Neural cell (in vitro differentiated cells): ENCODE data around the gene ATP2C1. TPM values are rescaled to one million over a fixed set of nuclear protein-coding genes. Genes with fewer than 3 reads are reported as not detected.

Source experiments
- H2AFZ ChIP-seq: fragments of 200-600, 300-800 bp; sonication (generic), shearing (Covaris generic); 2 replicates; pipeline ENCODE4 v1.6.0; 2014; ENCODE audit warnings: low read depth, mild to moderate bottlenecking, antibody characterized with exemption, low read length, moderate library complexity
- H3F3A ChIP-seq: fragments of 200-600 bp; shearing (Covaris generic); 2 replicates; pipeline ENCODE4 v1.6.1; 2016; ENCODE audit warnings: mild to moderate bottlenecking, moderate library complexity, mixed read lengths, antibody characterized with exemption, low read length; ENCODE audit not compliant: insufficient read depth, poor library complexity, severe bottlenecking
- H3K27ac ChIP-seq: fragments of 200-600, 300-800 bp; sonication (generic), shearing (Covaris generic); 2 replicates; pipeline ENCODE4 v1.5.1; 2014; ENCODE audit warnings: mild to moderate bottlenecking, low read length, moderate library complexity
- H3K27me3 ChIP-seq: fragments of 300-800, 200-600 bp; sonication (generic), shearing (Covaris generic); 2 replicates; pipeline ENCODE4 v1.6.0; 2014; ENCODE audit warnings: mild to moderate bottlenecking, low read depth, low read length, moderate library complexity; ENCODE audit not compliant: insufficient read depth
- H3K36me3 ChIP-seq: fragments of 300-800, 200-600 bp; sonication (generic), shearing (Covaris generic); 2 replicates; pipeline ENCODE4 v1.5.1; 2014; ENCODE audit warnings: mild to moderate bottlenecking, antibody characterized with exemption, low read length, moderate library complexity; ENCODE audit not compliant: insufficient read depth
- H3K4me2 ChIP-seq: fragments of 300-800, 200-600 bp; sonication (generic), shearing (Covaris generic); 2 replicates; pipeline ENCODE4 v1.6.0; 2014; ENCODE audit warnings: mild to moderate bottlenecking, low read length
- H3K4me3 ChIP-seq: fragments of 300-800, 200-600 bp; sonication (generic), shearing (Covaris generic); 2 replicates; pipeline ENCODE4 v1.5.1; 2014; ENCODE audit warnings: mild to moderate bottlenecking, low read length, moderate library complexity
- H3K79me2 ChIP-seq: fragments of 200-600 bp; shearing (Covaris generic); replicated peaks from 2 replicates; pipeline ENCODE4 v1.6.0; 2014; ENCODE audit warnings: mild to moderate bottlenecking, low read length, moderate library complexity; ENCODE audit not compliant: insufficient read depth
- H3K9ac ChIP-seq: fragments of 300-800, 200-600 bp; sonication (generic), shearing (Covaris generic); 2 replicates; pipeline ENCODE4 v1.6.1; 2016; ENCODE audit warnings: mild to moderate bottlenecking, low read length, mixed read lengths
- H3K9me2 ChIP-seq: fragments of 200-600 bp; shearing (Covaris generic); 2 replicates; pipeline ENCODE4 v1.6.1; 2016; ENCODE audit warnings: mild to moderate bottlenecking, low read length, mixed read lengths; ENCODE audit not compliant: insufficient read depth
- H3K9me3 ChIP-seq: fragments of 200-600, 300-800 bp; sonication (generic), shearing (Covaris generic); 2 replicates; pipeline ENCODE4 v1.6.1; 2016; ENCODE audit warnings: mild to moderate bottlenecking, mixed run types, low read length, moderate library complexity, mixed read lengths
- H4K20me1 ChIP-seq: fragments of 200-600 bp; shearing (Covaris generic); 2 replicates; pipeline ENCODE4 v1.6.1; 2016; ENCODE audit warnings: mild to moderate bottlenecking, mixed run types; ENCODE audit not compliant: insufficient read depth
- EP300 ChIP-seq: fragments of 450-650 bp; conservative IDR thresholded peaks from 2 replicates; pipeline ENCODE4 v1.6.1; 2014; ENCODE audit warnings: antibody characterized with exemption, mild to moderate bottlenecking, moderate library complexity; ENCODE audit not compliant: poor library complexity, severe bottlenecking
- EZH2 ChIP-seq: fragments of 200-600, 300-800 bp; shearing (Covaris generic), sonication (generic); IDR thresholded peaks from 2 replicates; pipeline ENCODE4 v1.6.1; 2014; ENCODE audit warnings: antibody characterized with exemption, low read length, borderline replicate concordance, mild to moderate bottlenecking; ENCODE audit not compliant: insufficient read depth, poor library complexity, severe bottlenecking
- MXI1 ChIP-seq: fragments of 450-650 bp; conservative IDR thresholded peaks from 2 replicates; pipeline ENCODE4 v1.6.1; 2014; ENCODE audit warnings: antibody characterized with exemption, mild to moderate bottlenecking; ENCODE audit not compliant: poor library complexity, severe bottlenecking
- POLR2AphosphoS5 ChIP-seq: IDR thresholded peaks from 2 replicates; pipeline ENCODE4 v1.6.1; 2012
- RAD21 ChIP-seq: fragments of 450-650 bp; conservative IDR thresholded peaks from 2 replicates; pipeline ENCODE4 v1.6.1; 2014; ENCODE audit warnings: antibody characterized with exemption, mild to moderate bottlenecking, moderate library complexity
- REST ChIP-seq: IDR thresholded peaks from 2 replicates; pipeline ENCODE4 v1.6.1; 2012; ENCODE audit warnings: borderline replicate concordance
- SMC3 ChIP-seq: fragments of 450-650 bp; conservative IDR thresholded peaks from 2 replicates; pipeline ENCODE4 v1.6.1; 2014; ENCODE audit warnings: antibody characterized with exemption, mild to moderate bottlenecking, moderate library complexity; ENCODE audit not compliant: poor library complexity
- TAF1 ChIP-seq: IDR thresholded peaks from 2 replicates; pipeline ENCODE4 v1.6.1; 2012; ENCODE audit warnings: low read depth
- polyA plus RNA-seq: library from polyadenylated mRNA; depleted of rRNA; stranded (reverse); fragments of >200 nt; gene quantifications from 2 replicates; pipeline ENCODE4 v1.2.3, GENCODE V29; 2014
- TF ChIP-seq, protein P1 (sequence below): fragments of 450-650 bp; IDR thresholded peaks from 2 replicates; pipeline ENCODE4 v1.5.1; 2014; ENCODE audit warnings: antibody characterized with exemption, mild to moderate bottlenecking, moderate library complexity; ENCODE audit not compliant: poor library complexity, severe bottlenecking

Gene ATP2C1
- polyA plus RNA-seq, 1 donor from 2014 or later: 134 TPM

DNA sequence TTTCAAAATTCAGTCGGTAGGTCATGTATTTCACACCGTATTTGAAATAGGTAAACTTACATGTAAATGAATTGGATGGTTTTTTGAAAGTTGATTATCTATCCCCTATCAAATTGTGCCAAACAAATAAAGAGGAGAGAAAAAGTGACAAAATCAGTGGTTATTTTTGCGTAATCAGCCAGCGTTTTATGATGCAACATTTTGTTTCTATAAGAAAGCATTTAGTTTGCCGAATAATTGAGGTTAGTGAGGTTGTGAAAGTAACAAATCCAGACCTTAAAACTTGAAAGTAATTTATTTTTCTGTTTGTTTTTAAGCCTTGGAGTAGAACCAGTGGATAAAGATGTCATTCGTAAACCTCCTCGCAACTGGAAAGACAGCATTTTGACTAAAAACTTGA, 103.4 kb downstream of the ATP2C1 start:
- no peaks in the 10 kb centered on the region for H4K20me1 ChIP-seq
- H3K79me2 ChIP-seq: no peaks in the 10 kb centered on the region
- no peak overlapping the region for H3K27ac ChIP-seq
- no peak overlapping the region for H3K9ac ChIP-seq
- H2AFZ ChIP-seq: no peak overlapping the region
- H3K36me3 ChIP-seq: peaks cover 17% of the 10 kb centered on the region
- H3K9me2 ChIP-seq: no peaks in the 10 kb centered on the region
- H3F3A ChIP-seq: no peaks in the 10 kb centered on the region
- H3K4me2 ChIP-seq: no peak overlapping the region
- no peak overlapping the region for H3K4me3 ChIP-seq
- no peaks in the 10 kb centered on the region for H3K27me3 ChIP-seq
- H3K9me3 ChIP-seq: no peaks in the 10 kb centered on the region
- TF ChIP-seq EZH2 (no peak), POLR2AphosphoS5 (no peak), REST (no peak), RAD21 (no peak), SMC3 (no peak), MXI1 (no peak), TAF1 (no peak), EP300 (no peak)
- TF ChIP-seq, protein P1, sequence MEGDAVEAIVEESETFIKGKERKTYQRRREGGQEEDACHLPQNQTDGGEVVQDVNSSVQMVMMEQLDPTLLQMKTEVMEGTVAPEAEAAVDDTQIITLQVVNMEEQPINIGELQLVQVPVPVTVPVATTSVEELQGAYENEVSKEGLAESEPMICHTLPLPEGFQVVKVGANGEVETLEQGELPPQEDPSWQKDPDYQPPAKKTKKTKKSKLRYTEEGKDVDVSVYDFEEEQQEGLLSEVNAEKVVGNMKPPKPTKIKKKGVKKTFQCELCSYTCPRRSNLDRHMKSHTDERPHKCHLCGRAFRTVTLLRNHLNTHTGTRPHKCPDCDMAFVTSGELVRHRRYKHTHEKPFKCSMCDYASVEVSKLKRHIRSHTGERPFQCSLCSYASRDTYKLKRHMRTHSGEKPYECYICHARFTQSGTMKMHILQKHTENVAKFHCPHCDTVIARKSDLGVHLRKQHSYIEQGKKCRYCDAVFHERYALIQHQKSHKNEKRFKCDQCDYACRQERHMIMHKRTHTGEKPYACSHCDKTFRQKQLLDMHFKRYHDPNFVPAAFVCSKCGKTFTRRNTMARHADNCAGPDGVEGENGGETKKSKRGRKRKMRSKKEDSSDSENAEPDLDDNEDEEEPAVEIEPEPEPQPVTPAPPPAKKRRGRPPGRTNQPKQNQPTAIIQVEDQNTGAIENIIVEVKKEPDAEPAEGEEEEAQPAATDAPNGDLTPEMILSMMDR: no peak

GRCh38 chr3:131001071-131001470, 107.2 kb downstream of the ATP2C1 start:
- TF ChIP-seq SMC3: no peak
- no peak for TF ChIP-seq POLR2AphosphoS5
- TF ChIP-seq REST: no peak
- TF ChIP-seq EP300: no peak
- TF ChIP-seq TAF1: no peak
- TF ChIP-seq RAD21: no peak
- TF ChIP-seq EZH2: no peak
- TF ChIP-seq MXI1: no peak
- TF ChIP-seq, protein P1: no peak
- Histone ChIP-seq H3K4me2 (no peak overlapping the region), H3K9me2 (no peaks in the 10 kb centered on the region), H3K36me3 (peaks cover 28% of the 10 kb centered on the region), H4K20me1 (no peaks in the 10 kb centered on the region), H3K79me2 (no peaks in the 10 kb centered on the region), H3K9me3 (no peaks in the 10 kb centered on the region), H3K27ac (no peak overlapping the region), H3K27me3 (no peaks in the 10 kb centered on the region), H3K9ac (no peak overlapping the region), H3K4me3 (no peak overlapping the region), H3F3A (no peaks in the 10 kb centered on the region), H2AFZ (no peak overlapping the region)
